GM19240 (cell line): ENCODE measurements around the gene ST8SIA5.

Source experiments
- DNase-seq: peaks from one replicate; pipeline ENCODE4 v3.0.0; 2011; ENCODE audit warnings: low spot score; ENCODE audit not compliant: insufficient read length

The ST8SIA5 gene

GRCh38 chr18:46748466-46748865 lies 8.4 kb downstream of the ST8SIA5 start:
- no peak for DNase-seq

GRCh38 chr18:46740046-46740445 lies 16.8 kb downstream of the ST8SIA5 start:
- no peak for DNase-seq

DNA sequence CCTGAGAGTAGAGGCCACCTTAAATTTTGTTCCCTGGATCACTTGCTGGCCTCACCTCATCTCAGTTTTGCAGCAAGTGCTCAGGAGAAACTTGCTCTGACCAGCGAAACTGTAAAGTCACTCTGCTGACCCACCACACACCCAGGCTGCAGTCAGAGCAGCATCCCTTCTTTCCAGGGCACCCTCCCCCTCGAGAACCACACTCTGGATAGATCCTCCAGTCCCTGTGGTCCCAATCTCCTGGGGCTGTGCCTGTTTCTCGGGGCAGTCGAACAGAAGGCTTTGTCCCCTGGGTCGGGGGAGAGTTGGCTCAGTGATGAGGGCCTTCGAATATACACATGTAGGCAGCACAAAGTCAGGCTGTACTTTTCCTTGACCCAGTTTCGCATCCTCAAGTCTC lies 18.4 kb downstream of the ST8SIA5 start:
- no peak for DNase-seq

GRCh38 chr18:46736736-46737135 lies 20.1 kb downstream of the ST8SIA5 start:
- DNase-seq = no peak

DNA sequence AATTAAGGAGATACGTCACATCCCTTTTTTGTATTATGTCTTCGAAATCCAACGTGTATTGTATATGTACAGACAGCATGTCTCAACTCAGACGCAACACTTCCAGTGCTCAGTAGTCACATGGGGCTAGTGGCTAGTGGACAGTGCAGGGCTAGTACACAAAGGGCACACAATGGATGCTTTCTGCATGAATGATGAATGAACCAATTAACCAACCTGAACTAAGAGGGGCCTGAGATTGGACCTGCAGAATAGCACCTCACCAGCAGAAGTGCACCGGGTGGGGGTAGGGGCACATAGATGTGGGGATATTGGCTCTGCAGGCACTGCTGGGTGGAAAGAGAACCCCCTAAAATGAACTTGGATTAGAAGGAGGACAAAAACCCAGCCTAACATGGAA lies 20.7 kb downstream of the ST8SIA5 start:
- DNase-seq = no peak

- DNase-seq = no peak
Observed at GRCh38 chr18:46734981-46735380, 21.9 kb downstream of the ST8SIA5 start.

GRCh38 chr18:46733872-46734271 lies 23.0 kb downstream of the ST8SIA5 start:
- DNase-seq = no peak

GRCh38 chr18:46732801-46733200 lies 24.1 kb downstream of the ST8SIA5 start:
- DNase-seq = no peak

- no peak for DNase-seq
Observed at GRCh38 chr18:46732201-46732600, 24.7 kb downstream of the ST8SIA5 start.

- no peak for DNase-seq
Observed at GRCh38 chr18:46731316-46731715, 25.5 kb downstream of the ST8SIA5 start.

- no peak for DNase-seq
Observed at GRCh38 chr18:46728219-46728930, 28.5 kb downstream of the ST8SIA5 start.

DNA sequence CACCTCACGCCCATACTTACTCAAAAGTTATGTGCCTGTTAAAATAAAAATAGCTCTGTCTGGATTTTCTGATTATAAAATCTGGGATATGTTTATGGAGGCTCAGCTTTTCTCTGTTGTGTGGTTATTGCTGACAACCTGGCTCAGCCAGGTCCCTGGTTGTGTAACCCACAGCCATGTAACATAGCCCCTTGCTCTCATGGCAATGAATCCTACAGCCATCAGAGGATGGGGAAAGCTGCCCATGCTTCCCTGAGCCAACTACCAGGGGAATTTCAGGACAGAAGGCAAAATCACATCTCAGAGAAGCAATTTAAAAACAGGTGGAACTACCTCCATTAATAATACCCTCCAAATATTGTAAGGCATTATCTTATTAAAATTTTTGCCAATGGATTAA lies 29.7 kb downstream of the ST8SIA5 start:
- no peak for DNase-seq

DNA sequence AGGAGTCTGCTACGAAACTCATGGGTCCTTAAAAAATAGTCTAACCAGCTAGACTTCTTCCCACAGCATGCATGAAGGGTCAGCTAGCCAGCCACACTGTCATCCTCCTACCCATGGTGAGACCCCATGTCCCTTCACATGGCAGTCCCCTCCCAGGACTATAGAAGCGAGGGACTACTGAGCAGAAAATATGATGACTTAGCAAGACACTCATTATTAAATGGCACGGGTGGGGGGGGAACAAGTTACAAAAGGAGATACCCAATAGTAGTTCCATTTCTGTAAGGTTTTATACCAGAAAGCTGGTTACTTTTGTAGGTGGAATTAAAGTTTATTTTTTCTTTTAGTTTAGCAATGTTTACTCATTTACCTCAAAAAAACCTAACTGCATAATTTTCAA lies 31.5 kb downstream of the ST8SIA5 start:
- DNase-seq = no peak

- no peak for DNase-seq
Observed at GRCh38 chr18:46723856-46724415, 32.9 kb downstream of the ST8SIA5 start.

GRCh38 chr18:46722051-46722450 lies 34.8 kb downstream of the ST8SIA5 start:
- DNase-seq = no peak

DNA sequence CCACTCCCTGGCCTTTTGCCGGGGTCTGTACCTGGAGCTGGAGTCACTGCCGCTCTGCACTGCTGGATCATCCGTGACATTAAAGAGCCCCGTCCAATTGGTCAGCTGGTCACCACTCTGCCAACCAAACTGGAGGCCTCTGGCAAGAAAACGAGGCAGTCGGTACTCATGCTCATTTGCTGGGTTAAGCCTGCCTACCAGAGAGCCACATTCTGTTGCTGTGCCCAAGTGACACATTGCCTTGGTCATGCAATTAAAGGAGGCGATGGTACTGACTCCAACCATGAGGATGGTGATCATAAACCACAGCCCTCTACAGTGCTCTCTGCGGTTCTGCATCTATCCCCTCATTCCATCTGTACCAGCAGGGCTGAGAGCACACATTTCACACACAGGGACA lies 35.5 kb downstream of the ST8SIA5 start:
- no peak for DNase-seq

- no peak for DNase-seq
Observed at GRCh38 chr18:46720521-46720920, 36.3 kb downstream of the ST8SIA5 start.

DNA sequence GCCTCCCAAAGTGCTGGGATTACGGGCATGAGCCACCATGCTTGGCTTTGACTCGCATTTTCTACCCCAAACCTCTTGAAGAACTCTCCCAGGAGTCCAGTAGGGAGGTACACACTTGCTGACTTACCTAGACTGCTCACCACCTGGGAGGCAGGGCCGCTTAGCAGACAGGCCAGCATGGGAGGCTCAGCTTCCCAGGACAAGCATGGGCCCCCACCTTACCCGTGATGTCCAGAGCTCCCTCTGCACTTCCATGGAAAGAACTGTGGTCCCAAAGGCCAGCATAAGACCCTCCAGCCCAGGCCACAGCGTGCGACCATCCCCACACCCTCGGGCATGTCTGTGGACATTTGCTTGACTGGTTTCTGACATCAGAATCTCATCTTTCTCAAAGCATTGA lies 36.8 kb downstream of the ST8SIA5 start:
- no peak for DNase-seq

- DNase-seq = no peak
Observed at GRCh38 chr18:46719388-46719787, 37.5 kb downstream of the ST8SIA5 start.

DNA sequence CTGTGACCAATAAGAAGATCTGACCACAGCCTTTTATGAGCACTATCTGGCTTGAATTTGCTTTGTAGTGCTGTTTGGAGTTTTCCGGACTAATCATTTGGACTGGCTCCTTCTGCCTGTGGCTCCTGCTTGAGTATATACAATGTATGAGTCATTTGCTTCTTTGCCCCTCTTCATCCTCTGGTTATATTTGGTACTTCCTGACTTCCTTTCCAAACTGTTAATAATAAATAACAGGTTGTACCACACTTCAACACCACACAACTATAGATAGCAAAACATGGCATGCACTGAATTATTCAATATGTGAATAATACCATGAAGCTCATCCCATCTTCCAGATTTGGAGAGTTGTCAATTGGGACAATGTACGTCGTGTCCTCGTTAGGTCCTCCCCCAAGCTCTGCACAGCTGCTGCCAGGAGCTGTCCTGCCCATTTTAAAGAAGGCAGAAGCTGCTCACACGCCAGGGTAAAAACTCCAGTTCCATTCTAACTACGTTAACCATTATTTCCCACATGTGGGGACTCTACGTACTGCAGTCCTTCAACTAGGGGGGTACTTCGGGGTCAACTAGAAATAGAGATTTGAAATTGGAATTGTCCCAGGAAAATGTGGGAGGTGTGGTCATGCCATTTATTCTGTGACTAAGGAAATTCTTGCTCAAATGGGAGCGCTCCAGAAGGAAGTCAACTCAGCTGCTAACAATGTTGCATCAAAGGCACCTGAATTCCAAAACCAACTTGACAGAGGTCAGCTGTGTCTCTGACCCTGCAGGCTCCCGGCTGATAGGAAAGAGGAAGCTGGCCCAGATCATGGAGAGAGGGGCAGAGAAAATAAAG lies 38.1 kb downstream of the ST8SIA5 start:
- DNase-seq = no peak

- DNase-seq = no peak
Observed at GRCh38 chr18:46716827-46717226, 40.0 kb downstream of the ST8SIA5 start.

GRCh38 chr18:46716336-46716735 lies 40.5 kb downstream of the ST8SIA5 start:
- no peak for DNase-seq

DNA sequence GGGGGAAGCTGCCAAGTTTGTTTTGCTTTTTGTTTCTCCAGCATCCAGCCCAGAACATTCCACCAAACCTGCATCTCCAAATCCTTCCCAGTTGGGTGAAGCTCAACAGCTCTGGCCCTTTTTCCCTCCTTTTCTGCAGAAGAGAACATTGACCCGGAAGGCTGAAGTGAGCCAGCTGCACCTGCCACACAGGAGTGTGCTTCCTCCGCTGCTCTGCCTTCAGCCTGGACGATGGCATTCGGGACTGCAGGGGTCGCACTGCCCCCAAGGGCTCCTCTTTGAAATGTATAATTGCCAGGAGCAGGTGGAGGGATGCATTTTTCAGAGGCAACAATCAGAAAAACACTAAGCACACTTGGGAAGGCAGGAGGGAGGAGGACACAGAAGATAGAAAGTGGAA lies 41.8 kb downstream of the ST8SIA5 start:
- no peak for DNase-seq
